Omental fat pad (tissue), 4 donors: ENCODE results near the gene PTCH1. TPM values are rescaled to one million over a fixed set of nuclear protein-coding genes. Genes with fewer than 3 reads are reported as not detected.

Experiments used
- ATAC-seq: fragments of 150-250 bp; one replicate; pipeline ENCODE4 v1.9.1; 2016; ENCODE audit warnings: mild to moderate bottlenecking, moderate library complexity; ENCODE audit not compliant: low FRiP score
- DNase-seq: peaks from one replicate; pipeline ENCODE4 v3.0.0-alpha.2; 2019; ENCODE audit warnings: low spot score
- CTCF ChIP-seq, 3 donors: fragments of 450-650 bp; IDR thresholded peaks; one replicate each; pipeline ENCODE4 v1.5.1; 2016 to 2017; ENCODE audit warnings: antibody characterized with exemption in 3 of 3, mild to moderate bottlenecking in 3 of 3, moderate library complexity in 2 of 3
- total RNA-seq, 4 donors: library from RNA; depleted of rRNA; stranded (reverse); fragments of >200 nt; gene quantifications; one replicate each; pipeline ENCODE4 v1.1.0, GENCODE V29; 2016

Gene PTCH1
- total RNA-seq, result 10 to 100 TPM in 1 of 4 donors, 1 to 10 TPM in 3; 3.1 to 14.2 (median 7.9) TPM

GRCh38 chr9:95516734-95517558, at the start of gene PTCH1:
Gene PTCH1, minus strand, starts transcription at chr9:95516971.
- TF ChIP-seq CTCF (IDR thresholded peaks at IDR 0.05), result no peak
- ATAC-seq (peak; percentile 77), DNase-seq (no peak)

GRCh38 chr9:95565982-95566381, 49.2 kb upstream of the PTCH1 start:
- no peak for ATAC-seq
- TF ChIP-seq CTCF (IDR thresholded peaks at IDR 0.05), result no peak

GRCh38 chr9:95561913-95562312, 45.1 kb upstream of the PTCH1 start:
- TF ChIP-seq CTCF (IDR thresholded peaks at IDR 0.05), result no peak
- ATAC-seq, result no peak
- DNase-seq, result no peak

More at GRCh38 chr9:95565982-95566381, 49.2 kb upstream of the PTCH1 start:
- no peak for DNase-seq

GRCh38 chr9:95557142-95557541, 40.4 kb upstream of the PTCH1 start:
- no peak for TF ChIP-seq CTCF (IDR thresholded peaks at IDR 0.05)
- ATAC-seq (no peak), DNase-seq (no peak)

- TF ChIP-seq CTCF (IDR thresholded peaks at IDR 0.05), result no peak
- DNase-seq, result no peak
- no peak for ATAC-seq
These were observed 39.8 kb upstream of the PTCH1 start for GRCh38 chr9:95556521-95556920.

- DNase-seq, result peak; percentile 30
- ATAC-seq, result peak; percentile 52
- no peak for TF ChIP-seq CTCF (IDR thresholded peaks at IDR 0.05)
These were observed 36.2 kb upstream of the PTCH1 start for GRCh38 chr9:95552814-95553546.
